Activated CD8-positive, alpha-beta memory T cell treated with anti-CD3 and anti-CD28 coated beads, Interleukin-2, amount 50 U/mL, for 4 hours (primary cell): Measurements from ENCODE around the gene HOXB9.

ENCODE experiments used
- DNase-seq: peaks from one replicate; pipeline ENCODE4 v3.0.0-alpha.2; 2020

Gene HOXB9

DNA sequence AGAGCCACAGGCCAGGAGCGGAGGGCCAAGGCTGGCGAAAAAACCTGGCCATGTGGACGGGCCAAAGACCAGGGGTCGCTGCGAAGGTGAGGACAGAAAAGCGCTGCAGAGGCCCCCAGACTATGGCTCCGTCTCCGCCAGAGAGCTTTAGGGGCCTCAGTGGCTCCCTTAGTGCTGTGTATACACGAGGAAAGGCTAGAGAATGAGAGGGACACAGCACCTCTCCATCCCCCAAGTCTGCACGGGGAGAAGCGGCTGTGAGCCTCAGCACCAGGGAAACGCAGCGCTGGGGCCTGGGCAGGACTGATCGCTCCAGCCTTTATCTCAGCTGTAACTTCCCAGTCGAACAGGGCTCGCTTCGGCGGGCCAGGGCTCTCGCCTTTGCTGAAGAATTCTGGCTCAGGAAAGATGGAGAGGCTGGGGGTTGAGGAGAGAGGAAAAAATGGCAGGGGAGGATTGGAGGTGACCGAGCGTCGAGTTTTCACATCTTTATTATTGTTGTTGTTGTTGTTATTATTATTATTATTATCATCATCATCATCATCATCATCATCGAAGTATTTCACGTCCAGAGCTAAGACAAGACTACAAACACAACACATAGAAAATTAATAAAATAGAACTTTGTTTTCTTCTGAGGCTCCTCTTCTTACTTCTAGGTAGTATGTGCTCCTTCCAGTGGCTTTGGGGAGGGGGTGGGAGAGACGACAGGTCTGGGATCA is 30.7 kb downstream of the HOXB9 start:
- no peak for DNase-seq

DNA sequence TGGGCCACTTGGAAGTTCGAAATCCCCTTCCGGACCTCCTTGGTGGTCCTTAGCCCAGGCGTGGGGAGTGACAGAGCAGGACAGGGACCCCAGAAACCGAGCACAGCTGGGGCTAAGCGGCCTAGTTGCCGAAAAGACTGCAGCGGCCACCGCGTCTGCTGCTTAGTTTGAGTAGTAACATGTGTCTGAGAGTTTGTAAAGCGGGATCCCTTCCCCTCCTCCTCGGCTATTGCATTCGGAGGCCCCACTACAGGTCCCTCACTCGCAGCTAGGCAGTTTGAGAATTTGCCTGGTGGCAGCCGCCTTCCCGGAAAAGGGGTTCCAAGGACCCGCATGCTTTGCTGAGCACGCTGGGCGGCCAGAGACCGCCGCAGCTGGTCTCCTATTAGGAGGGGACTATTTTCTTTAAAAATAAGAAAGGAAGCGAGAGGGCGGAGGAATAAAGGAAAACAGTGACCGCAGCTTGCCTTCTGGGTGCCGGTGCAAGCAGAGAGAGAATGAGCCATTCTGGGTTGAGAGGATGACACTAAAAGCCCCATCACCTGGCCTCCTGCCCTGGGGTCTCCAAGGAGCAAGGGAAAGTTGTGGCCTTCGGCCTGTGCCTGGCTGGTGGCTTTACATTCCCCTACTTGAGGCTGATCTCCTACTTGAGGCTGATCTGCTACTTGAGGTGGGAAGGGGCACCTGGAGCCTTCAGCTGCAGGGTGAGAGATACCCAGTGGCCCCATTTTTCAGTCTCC is 31.4 kb downstream of the HOXB9 start:
- no peak for DNase-seq

DNA sequence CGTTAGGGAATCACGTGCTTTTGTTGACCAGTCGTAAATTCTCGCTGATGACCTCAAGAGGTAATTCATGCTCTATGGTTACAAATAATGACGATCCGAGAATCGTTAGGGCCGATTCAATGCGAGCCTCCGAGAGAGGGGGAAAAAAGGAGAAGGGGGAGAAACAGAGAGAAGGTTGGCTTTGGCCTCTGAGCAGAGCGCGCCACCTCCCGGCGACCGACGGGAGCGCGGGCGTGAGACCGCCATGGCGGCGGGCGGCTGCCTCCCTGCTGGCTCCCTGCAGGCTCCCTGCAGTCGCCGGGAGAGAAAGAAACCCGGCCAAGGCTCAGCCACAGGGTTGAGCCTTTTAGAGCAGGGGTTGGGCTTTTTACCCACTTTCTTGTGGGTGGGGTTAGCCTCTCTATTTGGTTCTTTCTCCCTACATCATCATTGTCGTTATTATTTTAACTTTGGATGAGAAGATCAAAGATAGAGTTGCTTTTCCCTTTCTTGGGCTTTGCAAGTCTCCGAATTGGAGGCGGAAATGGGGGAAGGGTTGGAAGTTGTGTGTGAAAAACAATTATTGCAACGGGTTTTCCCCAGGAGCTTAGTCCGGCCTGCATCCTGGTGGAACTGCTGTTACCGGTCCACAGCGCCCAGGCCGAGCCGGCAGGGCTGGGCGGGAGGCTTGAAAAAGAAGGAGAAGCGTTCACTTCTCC is 32.2 kb downstream of the HOXB9 start:
- peak; percentile 83 for DNase-seq

DNA sequence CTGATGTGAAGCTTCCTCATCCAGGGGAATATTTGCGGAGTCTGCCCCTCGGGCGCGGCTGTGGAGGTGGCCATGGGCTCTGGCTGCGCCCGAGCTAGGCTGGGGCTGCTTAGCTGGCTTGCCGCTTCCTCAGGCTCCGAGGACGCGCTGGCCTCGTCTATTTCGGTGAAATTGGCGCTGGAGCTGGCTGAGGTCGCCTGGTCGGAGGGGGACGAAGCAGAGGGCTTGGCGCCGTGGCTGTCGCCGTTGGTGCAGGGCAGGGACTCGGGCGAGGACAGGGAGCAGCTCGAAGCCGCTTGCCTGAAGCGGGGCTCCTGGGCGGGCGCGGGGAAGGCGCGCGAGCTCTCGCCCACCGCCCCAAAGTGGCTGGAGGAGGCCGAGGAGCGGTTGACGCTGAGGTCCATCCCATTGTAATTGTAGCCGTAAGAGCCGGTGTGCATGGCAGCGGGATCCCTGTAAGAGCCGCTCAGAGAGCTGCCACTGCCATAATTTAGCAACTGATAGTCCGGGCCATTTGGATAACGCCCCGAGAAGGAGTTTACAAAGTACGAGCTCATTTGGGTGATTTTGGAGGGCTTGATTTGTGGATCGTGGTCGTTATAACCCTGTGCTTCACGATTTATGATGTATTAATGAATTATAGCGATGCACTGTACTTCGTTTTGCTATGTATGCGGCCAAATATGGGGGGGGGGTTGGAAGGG is 32.9 kb downstream of the HOXB9 start, which contains the start of gene HOXB5:
Gene HOXB5 (minus strand): TSS at position 654 of the 704 bp plus-strand sequence. CDS start 97 bp downstream, at position 557.
- DNase-seq = no peak

DNA sequence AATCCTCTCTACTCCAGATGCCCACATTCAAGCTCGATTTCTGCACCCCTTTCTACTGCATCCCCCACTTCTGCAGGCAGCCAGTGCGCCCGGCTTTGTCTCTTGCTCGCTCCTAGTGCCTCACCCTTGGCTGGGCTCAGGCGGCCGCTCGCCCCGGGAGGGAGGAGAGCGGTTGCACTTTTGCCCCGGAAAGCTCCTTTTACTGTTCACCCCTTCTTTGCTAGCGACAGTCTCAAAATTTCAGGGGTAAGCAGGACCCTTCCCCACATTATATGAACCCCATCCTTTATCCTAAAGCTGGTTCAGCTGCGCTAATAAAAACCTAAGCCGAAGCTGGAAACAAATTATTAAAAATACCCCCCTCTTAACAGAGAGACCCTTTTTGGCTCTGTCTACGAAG is 33.6 kb downstream of the HOXB9 start:
- DNase-seq = no peak

DNA sequence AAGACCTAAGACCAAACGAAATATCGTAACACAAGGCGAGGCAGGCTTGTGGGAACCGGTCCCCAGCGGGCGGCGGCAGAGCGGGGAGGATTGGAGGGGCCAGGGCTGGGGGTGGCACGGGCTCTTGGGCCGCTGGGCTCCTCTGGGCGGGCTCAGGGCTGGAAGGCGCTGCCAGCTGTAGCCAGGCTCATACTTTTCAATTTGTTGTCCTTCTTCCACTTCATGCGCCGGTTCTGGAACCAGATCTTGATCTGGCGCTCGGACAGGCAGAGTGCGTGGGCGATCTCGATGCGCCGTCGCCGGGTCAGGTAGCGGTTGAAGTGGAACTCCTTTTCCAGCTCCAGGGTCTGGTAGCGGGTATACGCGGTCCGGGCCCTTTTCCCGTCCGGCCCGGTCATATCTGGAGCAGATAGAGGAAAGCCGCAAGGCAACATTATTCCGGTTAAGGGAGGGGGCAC is 34.1 kb downstream of the HOXB9 start:
- no peak for DNase-seq

DNA sequence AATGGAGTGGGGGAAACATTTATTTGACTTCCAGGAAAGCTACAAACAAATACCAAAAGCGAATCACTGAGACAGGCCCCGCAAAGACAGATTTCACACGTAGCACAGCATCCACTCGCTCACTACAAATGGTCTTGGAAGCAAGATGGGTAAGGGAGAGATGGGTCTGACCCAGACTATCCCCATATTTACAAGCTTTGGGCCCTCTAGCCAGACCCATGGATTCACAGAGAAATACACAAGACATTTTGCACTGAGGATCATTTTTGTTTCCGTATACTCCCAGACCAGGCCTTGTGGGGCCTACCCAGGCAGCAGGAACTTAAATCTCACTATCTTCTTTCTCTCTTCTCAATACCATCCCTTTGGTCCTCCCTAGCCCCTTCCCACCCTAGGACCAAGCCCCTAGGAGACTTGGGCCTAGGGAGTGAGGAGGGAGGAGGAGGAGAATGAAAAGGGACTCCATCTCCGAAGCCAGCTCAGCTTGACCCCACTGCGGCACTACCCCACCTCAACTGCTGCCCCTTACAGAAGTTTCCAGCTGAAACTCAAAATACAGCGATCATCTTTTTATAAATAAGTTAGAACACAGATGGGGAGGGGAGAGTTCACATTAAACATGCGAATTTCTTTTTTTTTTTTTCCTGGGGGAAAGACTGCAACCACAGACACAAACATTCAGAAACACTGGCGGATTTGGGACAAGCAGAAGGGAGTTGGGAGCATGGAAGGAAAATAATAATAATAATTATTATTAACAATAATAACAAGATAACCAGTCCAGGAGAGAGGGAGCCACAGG is 34.7 kb downstream of the HOXB9 start:
- DNase-seq = no peak

DNA sequence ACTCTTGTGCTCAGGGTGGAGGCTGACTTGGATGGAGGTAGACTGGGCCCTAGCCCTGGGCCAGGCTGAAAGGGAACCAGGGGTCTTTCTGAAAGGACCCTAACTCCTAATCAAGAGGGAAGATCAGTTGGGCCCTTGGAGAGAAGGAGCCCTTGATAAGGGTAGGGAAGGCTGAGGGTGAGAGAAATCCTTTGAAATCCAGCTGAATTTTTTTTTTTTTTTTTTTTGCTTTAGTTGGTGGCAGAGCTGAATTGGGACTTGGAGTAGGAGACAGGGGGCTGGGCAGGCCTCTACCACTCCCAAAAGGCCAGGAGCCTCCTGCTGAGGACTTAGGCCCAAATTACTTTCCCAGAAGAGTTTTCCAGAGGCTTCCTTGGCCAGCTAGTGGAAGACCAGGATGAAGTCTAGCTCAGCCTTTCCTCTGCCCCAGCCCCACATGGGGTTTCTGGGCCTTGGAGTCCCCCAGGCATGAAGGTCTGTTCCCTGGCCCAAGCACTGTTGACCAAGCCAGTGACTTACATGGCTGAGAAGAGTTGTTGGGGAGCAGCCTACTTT is 35.5 kb downstream of the HOXB9 start:
- DNase-seq = no peak

DNA sequence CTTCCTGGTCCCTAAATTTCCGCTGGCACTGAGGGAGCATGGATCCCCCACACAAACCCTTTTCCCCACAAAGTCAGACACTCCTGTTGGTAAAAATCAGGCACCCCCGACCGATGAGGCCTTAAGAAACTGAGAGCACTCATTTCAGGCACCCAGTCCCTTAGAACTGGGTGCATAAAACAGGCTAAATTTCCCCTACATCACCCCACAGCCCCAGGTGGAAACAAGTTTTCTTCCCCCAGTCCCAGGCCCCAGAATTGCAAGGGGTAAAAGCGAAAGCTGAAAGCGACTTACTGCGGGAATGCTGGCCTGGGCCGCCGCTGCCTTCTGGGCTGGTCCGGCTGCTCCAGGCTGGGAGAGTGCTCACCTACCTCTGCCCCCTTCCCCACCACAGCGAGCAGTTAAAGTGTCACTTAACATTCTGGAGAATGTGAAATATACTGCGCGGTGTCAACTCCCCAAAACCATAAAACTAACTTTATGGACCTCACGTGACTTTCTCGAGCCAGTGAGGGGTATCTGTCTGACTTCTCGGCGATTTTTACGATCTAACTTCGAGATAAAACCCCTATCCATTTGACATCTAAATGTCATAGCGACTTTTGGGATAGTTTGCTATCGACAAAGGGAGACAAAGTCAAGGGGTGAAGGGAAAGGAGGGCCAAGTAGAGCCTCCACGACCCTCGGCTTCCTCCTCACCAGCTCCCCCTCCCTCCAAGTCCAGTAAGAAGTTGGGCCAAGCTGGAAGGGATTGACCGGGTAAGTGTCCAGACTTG is 36.1 kb downstream of the HOXB9 start, which contains the start of gene HOXB3:
Gene HOXB3 (minus strand): TSS at position 411 of the 776 bp plus-strand sequence. CDS start 37,767 bp downstream, outside the sequence.
- no peak for DNase-seq

DNA sequence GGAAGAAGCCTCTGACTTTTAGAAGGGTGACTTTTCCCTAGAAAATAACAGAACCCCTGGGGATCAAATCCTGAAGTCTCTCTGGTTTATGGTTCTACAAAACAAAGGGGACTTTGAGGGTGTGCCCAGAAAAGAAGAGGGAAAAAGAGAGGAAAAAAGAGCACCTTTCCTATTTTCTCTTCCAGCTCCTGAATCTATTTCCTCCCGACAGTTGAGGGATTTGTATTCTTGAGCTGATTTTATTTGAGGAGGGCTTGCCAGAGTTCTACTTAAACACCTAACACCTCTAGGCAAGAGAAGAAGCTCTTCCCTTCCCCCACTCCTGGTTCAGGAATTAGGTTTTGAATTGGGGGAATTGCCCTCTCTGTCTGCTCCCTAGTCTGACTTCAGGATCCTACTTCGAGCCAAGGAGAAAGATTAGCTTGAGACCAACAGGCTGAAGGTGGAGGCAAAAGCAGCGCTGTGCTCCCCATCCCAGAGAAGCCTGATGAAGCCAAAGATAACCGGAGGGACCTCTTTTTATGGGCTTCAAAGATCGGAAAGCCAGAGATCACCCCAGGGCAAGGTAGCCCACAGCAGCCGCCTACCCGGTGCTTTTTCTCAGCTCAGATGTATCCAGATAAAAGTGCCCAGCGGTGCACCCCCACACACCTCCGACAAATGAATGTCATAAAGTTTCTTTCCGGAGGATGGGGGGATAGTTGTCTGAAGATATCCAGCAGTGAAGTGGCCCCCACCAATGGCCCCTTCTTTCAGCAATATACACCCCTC is 36.9 kb downstream of the HOXB9 start:
- DNase-seq = no peak

DNA sequence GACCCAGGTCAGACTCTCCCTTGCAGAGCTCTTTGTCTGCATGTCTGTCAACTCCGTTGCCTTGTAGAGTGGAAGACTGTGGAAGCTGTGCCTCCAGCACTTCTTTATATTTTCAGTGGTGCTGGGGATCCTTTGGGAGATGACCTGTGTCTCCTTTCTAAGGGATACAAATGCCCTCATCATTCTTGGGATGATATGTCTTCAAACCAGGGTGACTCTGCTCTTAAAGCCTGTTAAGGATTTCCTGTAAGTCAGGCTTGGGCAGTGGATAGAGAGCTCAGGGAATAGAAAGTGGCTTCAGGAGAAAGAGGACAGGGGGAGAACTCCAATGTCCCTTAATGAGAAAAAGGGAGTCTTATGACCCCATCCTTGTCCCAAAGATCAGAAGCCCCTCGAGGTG is 37.6 kb downstream of the HOXB9 start:
- no peak for DNase-seq

DNA sequence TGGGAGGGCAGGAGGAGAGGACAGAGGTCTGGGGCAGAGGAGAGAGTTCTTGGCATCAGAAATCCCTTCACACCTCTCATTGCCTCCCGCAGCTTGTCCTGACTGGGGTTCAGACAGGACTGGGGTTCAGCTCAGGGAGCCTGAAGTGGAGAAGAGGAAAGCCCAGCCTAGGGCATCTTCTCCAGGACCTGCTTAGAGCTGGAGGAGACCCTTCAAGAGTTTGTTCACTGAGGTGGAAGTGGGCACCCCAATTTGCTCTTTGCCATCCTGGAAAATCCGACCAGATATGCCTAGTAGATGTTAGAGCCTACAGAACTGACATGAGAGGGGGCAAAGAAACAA is 38.1 kb downstream of the HOXB9 start:
- no peak for DNase-seq

DNA sequence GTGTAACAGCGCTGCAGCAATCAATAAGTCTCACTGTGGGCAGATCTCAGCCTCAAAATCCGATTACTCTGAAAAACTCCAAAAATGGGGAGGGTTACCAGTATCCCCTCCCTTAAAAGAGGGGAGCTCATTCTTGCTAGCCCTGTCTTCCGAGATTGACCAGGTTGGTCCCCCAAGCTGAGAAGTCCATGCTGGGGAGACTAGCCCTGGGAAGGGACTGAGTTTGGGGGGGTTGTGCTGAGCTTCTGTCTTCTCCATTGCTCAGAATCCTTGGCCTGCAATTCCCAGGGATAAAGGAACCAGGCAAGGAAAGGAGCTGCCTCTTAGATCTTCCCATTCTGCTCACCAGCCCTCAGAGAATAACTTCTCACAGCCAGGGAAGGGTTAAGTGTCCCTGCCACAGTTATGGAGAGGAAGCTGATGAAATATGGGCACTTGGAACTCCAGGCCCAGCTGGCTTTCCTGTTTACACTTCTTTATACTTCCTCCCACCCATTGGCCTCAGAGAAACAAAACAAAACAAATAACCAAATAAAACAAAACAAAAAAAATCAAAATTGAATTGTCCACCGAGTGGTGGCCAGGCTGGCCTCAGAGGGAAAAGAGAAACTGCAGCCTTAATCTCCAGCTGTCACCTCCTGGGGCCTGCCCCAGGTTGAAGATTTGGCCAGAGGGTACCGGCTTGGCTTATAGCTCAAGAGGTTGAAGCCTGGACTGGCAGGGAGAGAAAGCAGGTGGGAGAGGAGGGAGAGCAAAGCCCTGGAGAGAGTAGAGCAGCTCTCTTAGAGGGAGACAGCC is 38.7 kb downstream of the HOXB9 start:
- DNase-seq = no peak

DNA sequence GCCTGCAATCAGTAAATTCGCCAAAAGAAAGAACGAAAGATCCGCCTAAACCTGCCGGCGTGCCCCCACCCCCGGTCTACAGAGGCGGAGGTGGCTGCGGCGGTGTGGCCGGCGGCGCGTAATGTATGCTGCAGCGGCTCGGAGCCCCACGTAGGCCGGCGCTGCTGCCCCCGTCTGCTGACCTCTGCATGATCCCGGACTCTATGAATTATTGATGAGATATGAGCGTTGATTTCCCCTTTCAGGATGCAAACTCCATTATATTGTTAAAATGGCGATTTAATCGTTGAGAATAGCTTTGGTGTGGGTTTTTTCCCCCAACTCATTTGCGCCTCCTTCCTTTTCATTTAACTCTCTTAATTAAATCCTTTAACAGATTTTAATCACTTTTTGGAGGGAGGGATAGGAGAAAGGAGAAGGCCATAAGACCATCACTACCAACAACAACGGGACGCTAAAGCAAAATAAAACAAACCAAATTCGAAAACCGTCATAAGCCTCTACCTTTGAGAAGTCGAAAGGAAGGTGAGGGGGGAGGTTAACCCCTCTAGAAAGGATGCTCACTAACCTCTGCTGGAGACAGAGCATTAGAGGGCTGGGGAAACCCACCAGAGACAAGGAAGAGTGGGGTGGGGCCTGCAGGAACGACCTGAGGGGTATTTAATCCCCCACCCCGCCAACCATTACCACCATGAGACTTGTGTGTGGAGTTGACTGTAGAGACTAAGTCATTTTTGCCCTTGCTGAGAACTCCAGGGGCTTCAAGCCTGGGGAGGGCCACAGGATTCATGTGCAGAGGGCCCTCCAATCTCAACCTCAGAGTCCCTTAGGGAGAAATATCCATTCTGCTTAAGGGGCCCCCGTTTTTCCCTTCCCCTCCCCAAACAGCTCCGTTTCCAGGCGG is 39.6 kb downstream of the HOXB9 start:
- DNase-seq = peak; percentile 39

DNA sequence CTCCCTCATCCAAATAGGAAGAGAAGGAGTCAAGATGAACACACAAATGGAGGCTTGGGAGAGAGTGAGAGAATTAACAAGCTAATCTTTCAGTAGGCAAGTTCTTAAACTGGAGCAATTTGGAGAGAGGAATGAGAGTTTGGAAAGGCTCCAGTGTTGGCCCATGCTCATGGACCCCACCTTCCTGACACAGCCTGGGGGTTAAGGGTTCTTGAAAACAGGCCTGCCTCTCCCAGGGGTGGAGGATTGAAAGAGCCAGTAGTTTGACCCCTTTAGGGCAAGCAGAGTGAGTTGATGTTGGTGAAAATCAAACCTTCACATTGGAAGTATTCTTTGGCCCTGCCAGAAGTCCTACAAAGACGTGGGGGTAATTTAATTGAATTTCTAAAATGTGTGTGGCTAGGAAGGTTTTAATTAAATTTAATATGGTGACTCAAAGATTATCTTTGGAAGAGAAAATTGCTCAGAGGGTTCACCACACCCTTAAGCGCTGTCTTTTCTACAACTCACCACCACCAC is 41.9 kb downstream of the HOXB9 start:
- no peak for DNase-seq

DNA sequence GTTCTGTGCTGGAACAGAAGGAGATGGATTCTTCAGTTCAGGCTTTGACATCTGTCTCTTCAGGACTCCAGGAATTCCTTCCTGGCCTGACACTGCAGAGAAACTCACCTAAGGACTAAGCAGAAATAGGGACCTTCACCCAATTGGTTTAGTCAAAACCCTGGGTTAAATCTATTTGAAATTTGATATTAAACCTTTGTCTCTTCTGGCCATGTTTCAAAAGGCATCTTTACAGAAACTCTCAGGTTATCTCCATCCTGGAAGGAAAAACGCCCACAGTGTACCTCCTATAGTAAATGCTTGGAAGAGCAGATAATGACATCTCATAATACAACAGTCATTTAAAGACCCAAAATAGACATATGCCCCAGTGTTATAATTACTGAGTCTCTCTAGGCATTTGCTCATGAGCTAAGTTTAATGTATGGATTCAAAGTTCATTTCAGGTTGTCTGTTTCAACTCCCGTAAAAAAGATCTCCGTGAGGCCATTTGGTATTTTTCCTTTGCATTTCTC is 42.4 kb downstream of the HOXB9 start:
- DNase-seq = no peak

DNA sequence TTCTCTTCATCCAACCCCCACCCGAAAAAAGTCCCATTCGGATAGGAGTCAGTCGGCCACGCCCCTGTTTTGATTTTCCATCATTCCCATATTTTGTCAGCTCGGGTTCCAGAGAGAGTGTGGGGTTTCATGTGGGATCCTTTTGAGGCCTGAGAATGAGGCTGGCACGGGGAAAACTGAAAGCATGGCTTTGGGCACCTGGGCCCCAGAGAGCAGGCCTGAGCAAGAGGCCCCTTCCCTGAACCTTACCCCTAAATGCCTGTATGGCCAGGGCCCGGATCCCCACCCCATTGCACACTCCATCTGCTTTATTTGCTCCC is 43.4 kb downstream of the HOXB9 start:
- DNase-seq = no peak
